KMS-11 (cell line): ENCODE results near the gene INTS14.
A peak's percentile ranks its signal among the peaks of the same experiment; 100 is the strongest.

ENCODE experiments used
- H2AFZ ChIP-seq: fragments of 200-600 bp; sonication (generic); 2 replicates; pipeline ENCODE4 v1.6.1; 2016; ENCODE audit warnings: antibody characterized with exemption, mixed run types, low read depth
- H3K27ac ChIP-seq: fragments of 200-600 bp; sonication (generic); 2 replicates; pipeline ENCODE4 v1.6.1; 2016; ENCODE audit warnings: mild to moderate bottlenecking, mixed run types
- H3K27me3 ChIP-seq: fragments of 200-600 bp; sonication (generic); 2 replicates; pipeline ENCODE4 v1.6.1; 2017; ENCODE audit warnings: mild to moderate bottlenecking, low read depth, mixed run types, moderate library complexity; ENCODE audit not compliant: insufficient read depth
- H3K36me3 ChIP-seq: fragments of 200-600 bp; sonication (generic); 2 replicates; pipeline ENCODE4 v1.6.1; 2017; ENCODE audit warnings: mild to moderate bottlenecking, mixed run types; ENCODE audit not compliant: insufficient read depth
- H3K4me1 ChIP-seq: fragments of 200-600 bp; sonication (generic); 2 replicates; pipeline ENCODE4 v1.6.1; 2016; ENCODE audit warnings: mild to moderate bottlenecking, low read depth, mixed run types; ENCODE audit not compliant: poor library complexity, severe bottlenecking
- H3K4me2 ChIP-seq: fragments of 200-600 bp; sonication (generic); 2 replicates; pipeline ENCODE4 v1.7.0; 2016; ENCODE audit warnings: mild to moderate bottlenecking, mixed run types
- H3K4me3 ChIP-seq: fragments of 200-600 bp; sonication (generic); IDR thresholded peaks from 2 replicates; pipeline ENCODE4 v1.6.1; 2017; ENCODE audit warnings: low read depth, low read length, mixed read lengths; ENCODE audit not compliant: insufficient read depth
- H3K79me2 ChIP-seq: fragments of 200-600 bp; sonication (generic); 2 replicates; pipeline ENCODE4 v1.6.1; 2016; ENCODE audit warnings: low read depth, mixed run types; ENCODE audit not compliant: insufficient read depth
- H3K9ac ChIP-seq: fragments of 200-600 bp; sonication (generic); 2 replicates; pipeline ENCODE4 v1.6.1; 2016; ENCODE audit warnings: mild to moderate bottlenecking, mixed run types
- H4K20me1 ChIP-seq: fragments of 200-600 bp; sonication (generic); 2 replicates; pipeline ENCODE4 v1.6.1; 2016; ENCODE audit warnings: mild to moderate bottlenecking, mixed run types; ENCODE audit not compliant: insufficient read depth
- TF ChIP-seq, protein P1 (sequence below): fragments of 200-600 bp; sonication (generic); conservative IDR thresholded peaks from 2 replicates; pipeline ENCODE4 v1.6.1; 2017; ENCODE audit warnings: low read depth, mild to moderate bottlenecking, antibody characterized with exemption, low read length, moderate library complexity, mixed read lengths

Gene INTS14

DNA sequence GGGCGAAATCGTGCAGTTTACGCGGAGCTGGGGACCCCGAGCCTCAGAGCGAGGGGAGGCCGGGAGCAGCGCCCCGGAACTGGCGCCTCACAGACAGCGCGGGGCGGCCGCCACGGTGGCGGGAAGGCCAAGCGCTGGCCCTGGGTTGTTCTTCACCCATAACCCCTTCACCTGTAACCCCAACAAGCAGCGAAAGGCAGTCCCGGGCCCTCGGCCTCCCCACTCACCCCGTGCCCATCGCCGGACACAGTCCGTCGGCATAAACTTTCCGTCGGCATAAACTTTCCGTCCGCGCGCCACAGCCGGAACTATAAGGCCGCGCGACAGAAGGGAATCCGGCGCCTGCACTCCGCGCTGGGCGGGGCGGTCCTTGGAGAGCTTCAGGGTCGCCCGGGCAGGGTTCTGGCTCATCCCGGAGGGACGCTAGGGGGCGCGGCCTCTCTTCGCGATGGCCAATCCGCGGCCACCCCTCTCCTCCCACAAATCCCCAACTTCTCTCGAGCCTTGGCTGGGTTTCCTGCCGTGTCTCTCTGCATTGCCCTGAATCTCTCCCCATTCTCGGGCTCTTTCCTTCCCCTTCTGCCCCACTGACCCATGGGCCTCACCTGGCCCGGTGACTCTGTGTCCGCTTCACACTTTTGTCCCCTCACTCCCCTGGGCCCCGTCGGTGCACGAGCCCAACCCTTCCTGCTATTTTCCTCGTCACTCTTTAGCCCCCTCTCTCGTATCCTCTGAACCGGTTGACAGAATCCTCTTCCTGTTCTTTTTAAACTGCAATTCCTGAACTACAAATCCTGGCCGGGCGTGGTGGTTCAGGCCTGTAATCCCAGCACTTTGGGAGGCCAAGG, at the start of gene INTS14:
Gene INTS14 (minus strand): TSS at position 261 of the 848 bp plus-strand sequence. CDS start 3,751 bp downstream, outside the sequence.
- Histone ChIP-seq H3K4me1 (peaks cover 20% of the 10 kb centered on the region), H3K4me3 (no peak within 1 kb of the TSS), H2AFZ (peak within 1 kb of the TSS; percentile 89), H3K27ac (peak within 1 kb of the TSS; percentile 78), H3K4me2 (peak within 1 kb of the TSS; percentile 95), H3K9ac (peak within 1 kb of the TSS; percentile 93), H4K20me1 (no peaks in the 10 kb centered on the region), H3K27me3 (no peaks in the 10 kb centered on the region), H3K36me3 (no peaks in the 10 kb centered on the region), H3K79me2 (peaks cover 30% of the 10 kb centered on the region)
- TF ChIP-seq, protein P1, sequence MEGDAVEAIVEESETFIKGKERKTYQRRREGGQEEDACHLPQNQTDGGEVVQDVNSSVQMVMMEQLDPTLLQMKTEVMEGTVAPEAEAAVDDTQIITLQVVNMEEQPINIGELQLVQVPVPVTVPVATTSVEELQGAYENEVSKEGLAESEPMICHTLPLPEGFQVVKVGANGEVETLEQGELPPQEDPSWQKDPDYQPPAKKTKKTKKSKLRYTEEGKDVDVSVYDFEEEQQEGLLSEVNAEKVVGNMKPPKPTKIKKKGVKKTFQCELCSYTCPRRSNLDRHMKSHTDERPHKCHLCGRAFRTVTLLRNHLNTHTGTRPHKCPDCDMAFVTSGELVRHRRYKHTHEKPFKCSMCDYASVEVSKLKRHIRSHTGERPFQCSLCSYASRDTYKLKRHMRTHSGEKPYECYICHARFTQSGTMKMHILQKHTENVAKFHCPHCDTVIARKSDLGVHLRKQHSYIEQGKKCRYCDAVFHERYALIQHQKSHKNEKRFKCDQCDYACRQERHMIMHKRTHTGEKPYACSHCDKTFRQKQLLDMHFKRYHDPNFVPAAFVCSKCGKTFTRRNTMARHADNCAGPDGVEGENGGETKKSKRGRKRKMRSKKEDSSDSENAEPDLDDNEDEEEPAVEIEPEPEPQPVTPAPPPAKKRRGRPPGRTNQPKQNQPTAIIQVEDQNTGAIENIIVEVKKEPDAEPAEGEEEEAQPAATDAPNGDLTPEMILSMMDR: peak; percentile 67

DNA sequence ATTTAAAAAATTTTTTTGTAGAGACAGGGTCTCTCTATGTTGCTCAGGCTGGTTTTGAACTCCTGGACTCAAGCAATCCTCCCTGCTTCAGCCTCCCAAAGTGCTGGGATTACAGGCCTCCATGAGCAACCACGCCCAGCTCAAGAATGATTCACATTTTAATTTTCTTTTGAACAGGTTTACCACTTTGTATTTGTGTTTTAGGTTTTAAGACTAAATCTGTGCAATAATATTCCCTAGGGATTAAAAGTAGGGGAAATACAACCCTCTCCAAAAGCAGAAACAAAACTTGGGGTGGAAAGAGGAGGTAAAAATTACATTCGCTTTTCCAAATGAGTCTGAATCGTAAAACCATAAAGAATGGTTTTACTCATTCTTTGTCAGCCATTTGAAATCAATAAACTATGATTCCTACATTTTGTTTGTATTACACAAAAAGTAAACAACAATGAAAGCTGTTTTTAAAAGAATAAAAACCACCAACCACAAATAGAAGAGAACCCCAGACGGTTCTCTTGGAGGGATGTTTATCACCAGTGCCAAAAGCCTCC, 48.6 kb upstream of the INTS14 start:
- Histone ChIP-seq H3K4me1 (no peaks in the 10 kb centered on the region), H3K27me3 (no peaks in the 10 kb centered on the region), H3K79me2 (no peaks in the 10 kb centered on the region), H3K36me3 (no peaks in the 10 kb centered on the region; the same call in 1 of the 2 replicates), H2AFZ (no peak overlapping the region), H3K4me2 (no peak overlapping the region), H3K4me3 (no peak overlapping the region), H3K9ac (no peak overlapping the region), H3K27ac (no peak overlapping the region), H4K20me1 (no peaks in the 10 kb centered on the region)
- TF ChIP-seq, protein P1: no peak

DNA sequence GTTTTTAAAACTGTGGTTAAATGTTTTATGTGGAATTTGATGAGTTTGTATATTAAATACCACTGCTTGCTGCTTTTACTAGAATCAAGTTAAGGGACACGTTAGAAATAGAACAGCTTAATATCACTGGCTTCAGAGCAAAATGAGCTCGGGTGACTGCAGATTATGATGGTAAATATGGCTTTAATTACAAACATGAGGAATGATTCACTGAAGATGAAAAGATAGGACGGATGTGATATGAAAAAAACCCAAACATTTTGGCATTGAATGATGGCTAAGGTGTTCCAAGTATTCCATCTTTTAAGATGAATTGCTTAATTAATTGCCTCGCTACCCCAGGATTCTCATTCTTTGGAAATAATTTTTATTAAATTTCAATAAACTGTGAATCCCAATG, 44.5 kb upstream of the INTS14 start:
- H2AFZ ChIP-seq: no peak overlapping the region
- H3K36me3 ChIP-seq: no peaks in the 10 kb centered on the region; the same call in 1 of the 2 replicates
- H3K27ac ChIP-seq: no peak overlapping the region
- TF ChIP-seq, protein P1: no peak
- no peaks in the 10 kb centered on the region for H3K27me3 ChIP-seq
- H3K9ac ChIP-seq: no peak overlapping the region
- no peaks in the 10 kb centered on the region for H4K20me1 ChIP-seq
- no peak overlapping the region for H3K4me2 ChIP-seq
- no peaks in the 10 kb centered on the region for H3K79me2 ChIP-seq
- peaks cover 5% of the 10 kb centered on the region for H3K4me1 ChIP-seq
- H3K4me3 ChIP-seq: no peak overlapping the region

DNA sequence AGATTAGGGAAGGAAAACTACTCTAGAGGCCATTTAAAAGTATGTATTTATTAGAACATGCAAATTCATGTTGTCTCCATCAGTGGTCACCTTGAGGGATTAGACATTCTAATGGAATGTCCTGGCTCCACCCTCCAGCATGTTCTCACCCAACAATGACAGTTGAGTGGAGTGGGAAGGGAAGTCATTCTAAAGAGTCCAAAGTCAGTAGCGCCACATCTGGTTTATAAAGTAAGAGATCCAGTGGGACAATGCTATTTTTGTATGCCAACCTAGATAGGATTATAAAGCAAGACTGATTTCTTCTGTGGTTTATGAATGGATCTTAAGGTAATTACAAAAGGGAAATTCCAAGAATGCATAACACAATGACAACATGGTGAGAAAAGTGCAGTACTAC, 44.1 kb upstream of the INTS14 start:
- H3K9ac ChIP-seq: no peak overlapping the region
- TF ChIP-seq, protein P1: no peak
- H3K4me2 ChIP-seq: no peak overlapping the region
- H3K4me3 ChIP-seq: no peak overlapping the region
- H3K4me1 ChIP-seq: peaks cover 9% of the 10 kb centered on the region
- no peaks in the 10 kb centered on the region for H4K20me1 ChIP-seq
- no peak overlapping the region for H2AFZ ChIP-seq
- no peaks in the 10 kb centered on the region for H3K79me2 ChIP-seq
- no peaks in the 10 kb centered on the region for H3K27me3 ChIP-seq
- no peak overlapping the region for H3K27ac ChIP-seq
- H3K36me3 ChIP-seq: no peaks in the 10 kb centered on the region; the same call in 1 of the 2 replicates
